Activated naive CD4-positive, alpha-beta T cell treated with anti-CD3 and anti-CD28 coated beads, Interleukin-2, amount 10 ng/mL, durations not matched to agents 7 days and 5 days (primary cell): ENCODE data around the gene TTF1.
"Not testable (repeated sequence)": the region's sequence is repeated elsewhere in the genome, so short reads cannot be mapped to it uniquely, and the experiment has no call there.

Source experiments
- CTCF ChIA-PET: fragments of 350-600 bp; sonication (Branson Sonifier 250); formaldehyde crosslinking; loops from one replicate; lab custom pipeline; 2021; ENCODE audit warnings: antibody characterized with exemption; lab: Charles Lee
- DNase-seq: peaks from one replicate; pipeline ENCODE4 v3.0.0-alpha.2; 2020
- H3K27ac Mint-ChIP-seq: one replicate; pipeline ENCODE4 v1.8.0; 2021; ENCODE audit warnings: mild to moderate bottlenecking, moderate library complexity, mixed read lengths
- H3K27me3 Mint-ChIP-seq: one replicate; pipeline ENCODE4 v1.8.0; 2021; ENCODE audit warnings: mild to moderate bottlenecking, mixed read lengths
- H3K36me3 Mint-ChIP-seq: one replicate; pipeline ENCODE4 v1.8.0; 2021; ENCODE audit warnings: mixed read lengths
- H3K4me1 Mint-ChIP-seq: one replicate; pipeline ENCODE4 v1.8.0; 2021; ENCODE audit warnings: mixed read lengths
- H3K4me3 Mint-ChIP-seq: one replicate; pipeline ENCODE4 v1.8.0; 2021; ENCODE audit warnings: mild to moderate bottlenecking, moderate library complexity, mixed read lengths
- H3K9me3 Mint-ChIP-seq: one replicate; pipeline ENCODE4 v1.8.0; 2021; ENCODE audit warnings: mixed read lengths

Gene TTF1

DNA sequence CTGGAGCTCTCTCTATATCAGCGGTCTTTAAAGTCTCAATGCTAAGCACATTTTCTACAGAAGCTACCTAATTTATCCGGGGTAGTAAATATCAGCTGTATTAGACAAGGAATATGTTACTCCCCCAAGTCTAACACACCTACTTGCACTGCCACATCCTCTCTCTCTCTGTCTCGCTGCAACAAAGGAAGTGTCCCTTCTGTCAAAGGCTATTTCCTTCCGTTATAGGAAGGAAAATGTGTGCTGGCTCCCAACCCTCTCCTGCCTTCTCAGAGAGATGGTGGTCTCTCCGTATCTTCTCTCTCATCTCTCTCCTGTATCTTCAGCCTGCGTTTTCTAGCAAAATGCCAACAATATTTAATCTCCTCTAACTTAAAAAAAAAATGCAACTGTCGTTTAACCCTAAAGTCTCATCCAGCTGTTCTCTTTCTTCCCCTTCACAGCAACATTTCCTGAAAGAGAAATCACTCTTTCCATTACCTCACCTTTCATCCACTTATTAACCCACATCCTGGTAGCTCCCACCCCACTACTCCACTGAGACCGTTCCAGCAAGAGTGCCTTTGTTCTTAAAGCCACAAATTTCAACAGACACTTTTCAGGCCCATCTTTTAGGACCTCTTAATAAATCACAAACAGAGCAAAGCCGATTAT lies 2.3 kb downstream of the TTF1 start:
- CTCF ChIA-PET: no interaction called here
- H3K9me3 Mint-ChIP-seq: no peaks in the 10 kb centered on the region
- peaks cover 43% of the 10 kb centered on the region for H3K36me3 Mint-ChIP-seq
- H3K4me1 Mint-ChIP-seq: peaks cover 49% of the 10 kb centered on the region
- H3K4me3 Mint-ChIP-seq: peak overlapping the region; percentile 90
- H3K27ac Mint-ChIP-seq: peak overlapping the region; percentile 92
- peak; percentile 50 for DNase-seq
- peaks cover 21% of the 10 kb centered on the region for H3K27me3 Mint-ChIP-seq

DNA sequence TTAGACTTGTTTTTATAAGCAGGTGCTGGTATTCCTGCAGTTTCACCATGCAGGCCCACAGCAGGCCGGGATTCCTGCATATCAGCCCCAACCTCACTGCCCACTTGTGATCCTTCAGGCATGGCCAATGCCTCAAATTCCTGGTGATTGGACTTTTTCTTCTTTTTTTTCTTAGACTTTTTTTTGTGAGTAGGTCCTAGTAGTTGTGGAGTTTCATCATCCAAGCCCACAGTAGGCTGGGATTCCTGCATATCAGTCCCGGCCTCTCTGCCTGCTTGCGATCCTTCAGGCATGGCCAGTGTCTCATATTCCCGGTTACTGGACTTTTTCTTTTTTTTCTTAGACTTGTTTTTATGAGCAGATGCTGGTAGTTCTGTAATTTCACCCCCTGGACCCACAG lies 4.8 kb downstream of the TTF1 start:
- no peak overlapping the region for H3K27ac Mint-ChIP-seq
- H3K27me3 Mint-ChIP-seq: peaks cover 2% of the 10 kb centered on the region
- peaks cover 58% of the 10 kb centered on the region for H3K36me3 Mint-ChIP-seq
- peaks cover 42% of the 10 kb centered on the region for H3K4me1 Mint-ChIP-seq
- no peak overlapping the region for H3K4me3 Mint-ChIP-seq
- H3K9me3 Mint-ChIP-seq: no peaks in the 10 kb centered on the region
- CTCF ChIA-PET: no interaction called here
- DNase-seq: no peak

DNA sequence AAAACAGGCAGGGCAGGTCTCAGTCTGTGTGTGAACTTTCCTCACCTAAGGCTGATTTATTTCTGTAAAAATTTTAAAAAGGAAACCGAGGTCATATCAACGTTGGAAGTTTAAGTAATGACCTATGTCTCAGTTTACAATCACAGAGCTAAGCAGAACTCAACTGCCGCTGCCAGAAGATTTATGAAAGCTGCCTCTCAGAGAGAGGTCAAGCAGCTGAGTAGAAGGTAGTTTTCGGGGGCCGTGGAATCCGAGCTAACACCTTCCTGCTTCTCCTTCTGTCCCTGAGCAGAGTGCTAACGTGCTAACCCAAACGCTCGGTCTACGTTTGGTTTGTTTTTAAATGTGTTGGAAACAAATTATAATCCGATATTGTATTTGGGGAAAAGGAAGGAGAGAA lies 11.1 kb downstream of the TTF1 start:
- H3K36me3 Mint-ChIP-seq: peaks cover 59% of the 10 kb centered on the region
- CTCF ChIA-PET: interaction anchor here (1.1 kb wide), 1 partner anchor 12 kb away, joined by 7 read pairs; no protein-coding TSS in a partner anchor

DNA sequence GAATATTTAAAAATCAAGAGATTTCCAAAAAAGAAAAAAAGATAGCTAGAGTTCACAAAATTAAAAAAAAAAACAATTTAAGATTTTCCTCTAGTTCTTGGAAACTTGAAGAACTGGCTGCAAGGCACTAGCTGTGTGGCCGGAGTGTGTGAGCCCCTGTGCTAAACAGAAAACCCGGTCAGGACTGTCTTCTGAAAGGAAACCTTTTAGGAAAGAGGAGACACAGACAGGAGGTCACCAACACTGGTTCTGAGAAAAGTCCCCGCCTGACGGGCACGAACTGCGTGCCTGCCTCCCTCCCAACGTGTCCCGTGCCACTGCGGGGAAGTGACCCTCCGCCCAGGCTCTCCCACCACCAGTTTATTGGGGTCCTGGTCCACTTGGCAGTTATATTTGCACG lies 15.2 kb downstream of the TTF1 start:
- CTCF ChIA-PET: interaction anchor here (0.6 kb wide), 1 partner anchor 1394 kb away, joined by 3 read pairs; no protein-coding TSS in a partner anchor

More for the DNA sequence above, 11.1 kb downstream of the TTF1 start:
- no peak for DNase-seq
- Mint-ChIP-seq H3K27me3 (no peaks in the 10 kb centered on the region), H3K4me3 (no peak overlapping the region), H3K4me1 (no peaks in the 10 kb centered on the region), H3K27ac (no peak overlapping the region), H3K9me3 (no peaks in the 10 kb centered on the region)

DNA sequence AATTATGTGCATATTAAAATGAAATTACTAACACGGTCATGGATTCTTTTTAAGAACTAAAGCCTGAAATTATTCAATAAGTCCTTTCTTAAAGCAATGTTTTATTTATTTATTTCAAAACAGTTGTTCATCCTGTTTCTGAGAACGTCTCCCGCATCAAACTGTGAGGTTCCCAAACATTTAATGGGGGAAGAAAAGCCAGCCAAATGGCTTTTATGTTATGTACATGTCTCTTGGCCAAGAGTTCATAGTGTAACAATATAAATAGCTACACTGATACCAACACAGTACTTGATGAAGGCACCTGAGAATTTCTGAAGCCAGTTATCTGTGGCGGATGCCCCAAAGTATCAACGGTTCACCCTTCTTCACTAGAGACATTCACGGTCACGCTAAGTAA lies 15.7 kb downstream of the TTF1 start:
- no peaks in the 10 kb centered on the region for H3K4me1 Mint-ChIP-seq
- no peak overlapping the region for H3K27ac Mint-ChIP-seq
- peaks cover 67% of the 10 kb centered on the region for H3K36me3 Mint-ChIP-seq
- DNase-seq: no peak
- no peaks in the 10 kb centered on the region for H3K27me3 Mint-ChIP-seq
- CTCF ChIA-PET: no interaction called here
- no peaks in the 10 kb centered on the region for H3K9me3 Mint-ChIP-seq
- no peak overlapping the region for H3K4me3 Mint-ChIP-seq

More for the DNA sequence above, 15.2 kb downstream of the TTF1 start:
- DNase-seq: no peak
- Mint-ChIP-seq H3K9me3 (no peaks in the 10 kb centered on the region), H3K27ac (peak overlapping the region; percentile 19), H3K4me3 (no peak overlapping the region), H3K4me1 (no peaks in the 10 kb centered on the region), H3K36me3 (peaks cover 68% of the 10 kb centered on the region), H3K27me3 (no peaks in the 10 kb centered on the region)

DNA sequence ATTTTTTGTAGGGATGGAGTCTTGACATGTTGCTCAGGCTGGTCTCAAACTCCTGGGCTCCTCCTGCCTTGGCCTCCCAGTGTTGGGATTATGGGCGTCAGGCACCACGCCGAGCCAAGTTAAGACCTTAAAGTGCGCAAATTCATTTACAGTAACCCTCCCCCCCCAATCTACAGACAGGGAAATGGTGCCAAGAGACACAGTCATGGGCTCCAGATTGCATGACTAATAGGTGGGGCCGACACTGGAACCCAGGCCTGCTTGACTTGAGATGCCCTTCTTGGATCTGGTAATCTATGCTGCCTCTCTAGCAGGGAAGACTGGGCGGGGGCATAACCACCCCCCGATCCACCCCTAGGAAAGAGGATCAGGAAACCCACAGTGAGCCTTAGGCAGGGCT lies 19.5 kb downstream of the TTF1 start:
- peaks cover 23% of the 10 kb centered on the region for H3K4me1 Mint-ChIP-seq

DNA sequence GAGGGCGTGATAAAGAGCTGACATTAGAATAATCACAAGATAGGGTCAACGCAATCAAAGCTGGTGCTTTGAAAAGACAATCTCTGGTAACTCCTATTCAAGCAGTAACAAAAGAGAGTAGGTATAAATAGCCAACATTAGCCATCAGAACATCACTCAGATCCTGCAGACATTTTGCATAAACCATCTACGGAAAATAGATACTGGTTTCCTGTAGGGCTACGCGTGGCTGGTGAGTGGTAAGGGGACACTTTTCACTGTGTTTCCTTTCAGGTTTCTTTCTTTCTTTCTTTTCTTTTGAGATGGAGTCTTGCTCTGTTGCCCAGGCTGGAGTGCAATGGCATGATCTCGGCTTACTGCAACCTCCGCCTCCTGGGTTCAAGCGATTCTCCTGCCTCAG lies 22.3 kb downstream of the TTF1 start:
- Mint-ChIP-seq H3K27me3 (no peaks in the 10 kb centered on the region), H3K4me3 (no peak overlapping the region), H3K27ac (peak overlapping the region; percentile 14), H3K4me1 (peaks cover 31% of the 10 kb centered on the region), H3K36me3 (peaks cover 68% of the 10 kb centered on the region), H3K9me3 (no peaks in the 10 kb centered on the region)
- no peak for DNase-seq
- CTCF ChIA-PET: interaction anchor here (1.0 to 1.4 kb wide), 2 partner anchors 12 to 68 kb away, joined by 3 to 7 read pairs; no protein-coding TSS in a partner anchor

More for the DNA sequence above, 19.5 kb downstream of the TTF1 start:
- Mint-ChIP-seq H3K27me3 (no peaks in the 10 kb centered on the region), H3K27ac (no peak overlapping the region), H3K9me3 (no peaks in the 10 kb centered on the region), H3K4me3 (no peak overlapping the region), H3K36me3 (peaks cover 78% of the 10 kb centered on the region)
- CTCF ChIA-PET: no interaction called here
- DNase-seq: no peak

DNA sequence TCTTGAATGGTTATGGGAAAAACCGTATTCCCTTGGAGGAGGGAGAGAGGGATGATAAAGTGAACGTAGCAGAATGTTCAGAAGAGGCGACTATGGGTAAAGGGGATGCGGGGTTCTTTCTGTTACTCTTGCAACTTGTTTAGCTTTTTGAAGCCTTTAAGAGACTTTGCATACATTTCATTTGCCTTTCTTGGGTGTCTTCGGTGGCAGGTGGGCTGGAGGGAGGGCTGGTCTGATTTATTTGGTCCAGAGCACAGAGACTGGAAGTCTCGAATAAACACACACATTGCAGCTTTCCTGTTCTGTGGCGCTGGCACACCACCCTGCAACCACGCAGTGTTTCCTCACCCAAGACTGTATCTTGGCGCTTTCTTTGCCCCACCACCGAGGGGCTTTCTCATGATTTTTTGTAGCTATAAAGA lies 23.2 kb downstream of the TTF1 start:
- Mint-ChIP-seq H3K4me3 (no peak overlapping the region), H3K4me1 (peaks cover 31% of the 10 kb centered on the region), H3K27ac (no peak overlapping the region), H3K27me3 (no peaks in the 10 kb centered on the region), H3K36me3 (peaks cover 62% of the 10 kb centered on the region), H3K9me3 (no peaks in the 10 kb centered on the region)
- no peak for DNase-seq
- CTCF ChIA-PET: interaction anchor here (1.4 kb wide), 1 partner anchor 12 kb away, joined by 7 read pairs; no protein-coding TSS in a partner anchor

DNA sequence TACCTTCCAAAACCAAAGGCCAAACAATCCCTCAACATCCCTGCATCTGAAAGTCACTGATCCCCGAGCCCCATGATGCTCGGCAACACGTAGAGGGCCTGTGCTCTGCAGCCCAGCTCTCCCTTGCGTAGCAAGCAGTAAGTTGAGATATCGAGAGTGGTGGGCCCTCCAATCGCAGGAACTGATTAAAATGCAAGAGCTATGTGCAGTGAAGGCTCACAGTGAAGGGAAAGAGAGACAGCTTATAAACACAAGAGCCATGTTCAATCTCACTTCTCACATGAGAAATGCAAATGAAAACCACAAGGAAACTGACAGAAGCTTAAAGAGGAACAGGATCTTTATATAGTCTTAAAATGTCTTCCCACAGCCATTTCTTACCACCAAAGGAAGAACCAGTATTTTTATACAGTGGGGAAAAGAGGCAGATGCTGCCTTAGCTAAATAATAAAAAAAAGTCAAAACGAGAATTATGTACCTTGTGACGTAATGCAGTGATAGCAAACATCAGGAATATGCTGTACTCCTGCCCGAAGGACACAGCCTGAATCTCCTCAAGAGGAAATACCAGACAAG lies 24.6 kb downstream of the TTF1 start:
- Mint-ChIP-seq H3K36me3 (peaks cover 50% of the 10 kb centered on the region), H3K4me3 (no peak overlapping the region), H3K27ac (peak overlapping the region; percentile 63), H3K27me3 (no peaks in the 10 kb centered on the region), H3K4me1 (peaks cover 31% of the 10 kb centered on the region), H3K9me3 (no peaks in the 10 kb centered on the region)
- no peak for DNase-seq
- CTCF ChIA-PET: interaction anchor here (0.7 kb wide), 1 partner anchor 39 kb away, joined by 3 read pairs; no protein-coding TSS in a partner anchor

DNA sequence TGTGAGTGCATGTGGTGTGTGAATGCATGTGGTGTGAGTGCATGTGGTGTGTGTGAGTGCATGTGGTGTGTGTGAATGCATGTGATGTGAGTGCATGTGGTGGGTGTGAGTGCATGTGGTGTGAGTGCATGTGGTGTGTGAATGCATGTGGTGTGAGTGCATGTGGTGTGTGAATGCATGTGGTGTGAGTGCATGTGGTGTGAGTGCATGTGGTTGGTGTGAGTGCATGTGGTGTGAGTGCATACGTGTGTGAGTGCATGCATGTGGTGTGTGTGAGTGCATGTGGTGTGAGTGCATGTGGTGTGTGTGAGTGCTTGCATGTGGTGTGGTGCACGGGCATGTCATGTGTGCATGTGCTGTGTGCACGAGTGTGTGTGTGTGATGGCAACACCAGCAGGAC lies 28.2 kb downstream of the TTF1 start:
- Mint-ChIP-seq H3K4me1 (peaks cover 28% of the 10 kb centered on the region), H3K36me3 (peaks cover 27% of the 10 kb centered on the region)
- H3K27me3 Mint-ChIP-seq, H3K9me3 Mint-ChIP-seq, H3K4me3 Mint-ChIP-seq, DNase-seq, H3K27ac Mint-ChIP-seq, CTCF ChIA-PET: not testable (repeated sequence)

DNA sequence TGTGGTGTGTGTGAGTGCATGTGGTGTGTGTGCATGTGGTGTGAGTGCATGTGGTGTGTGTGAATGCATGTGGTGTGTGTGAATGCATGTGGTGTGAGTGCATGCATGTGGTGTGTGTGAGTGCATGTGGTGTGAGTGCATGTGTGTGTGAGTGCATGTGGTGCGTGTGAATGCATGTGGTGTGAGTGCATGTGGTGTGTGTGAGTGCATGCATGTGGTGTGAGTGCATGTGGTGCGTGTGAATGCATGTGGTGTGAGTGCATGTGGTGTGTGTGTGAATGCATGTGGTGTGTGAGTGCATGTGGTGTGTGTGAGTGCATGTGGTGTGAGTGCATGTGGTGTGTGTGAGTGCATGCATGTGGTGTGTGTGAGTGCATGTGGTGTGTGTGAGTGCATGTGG lies 28.9 kb downstream of the TTF1 start:
- H3K4me3 Mint-ChIP-seq, H3K9me3 Mint-ChIP-seq, DNase-seq, H3K27me3 Mint-ChIP-seq, H3K27ac Mint-ChIP-seq, CTCF ChIA-PET: not testable (repeated sequence)
- H3K4me1 Mint-ChIP-seq: peaks cover 29% of the 10 kb centered on the region
- peaks cover 26% of the 10 kb centered on the region for H3K36me3 Mint-ChIP-seq

DNA sequence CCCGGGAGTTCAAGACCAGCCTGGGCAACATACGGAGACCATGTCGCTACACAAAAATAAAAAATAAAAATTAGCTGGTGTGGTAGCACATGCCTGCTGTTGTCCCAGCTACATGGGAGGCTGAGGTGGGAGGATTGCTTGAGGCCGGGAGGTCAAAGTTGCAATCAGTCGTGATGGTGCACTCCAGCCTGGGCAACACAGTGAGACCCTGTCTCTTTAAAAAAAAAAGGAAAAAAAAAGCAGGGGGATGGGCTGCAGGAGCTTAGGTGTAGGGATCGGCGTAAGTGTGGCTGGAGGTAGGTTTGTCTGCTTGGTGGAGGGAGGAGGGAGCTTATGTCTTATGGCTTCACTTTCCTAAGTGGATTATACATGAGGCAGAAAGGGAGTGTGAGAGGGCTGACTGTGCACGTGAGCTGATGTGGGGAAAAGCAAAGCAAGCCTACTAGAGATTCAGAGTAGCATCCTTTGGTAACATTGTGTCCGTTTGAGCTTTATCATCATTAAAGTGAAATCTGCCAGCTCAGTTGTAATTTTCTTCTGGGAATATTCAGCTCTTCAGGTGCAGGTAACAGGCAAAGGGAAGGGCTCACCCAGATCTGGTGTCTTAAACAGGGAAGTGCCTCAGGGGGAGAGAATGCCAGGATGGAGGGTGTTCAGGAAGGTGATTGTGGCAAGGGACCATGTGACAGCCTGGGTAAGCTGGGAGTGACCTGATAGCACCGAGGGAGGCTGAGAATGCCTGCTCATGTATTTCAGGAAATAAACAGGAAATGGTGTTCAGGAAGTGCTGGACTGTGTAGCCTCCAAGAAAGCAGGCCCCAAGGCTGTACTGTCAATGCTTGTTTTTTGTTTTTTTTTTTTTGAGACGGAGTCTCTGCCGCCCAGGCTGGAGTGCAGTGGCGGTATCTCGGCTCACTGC lies 34.2 kb downstream of the TTF1 start:
- peaks cover 28% of the 10 kb centered on the region for H3K4me1 Mint-ChIP-seq
- DNase-seq: no peak
- no peaks in the 10 kb centered on the region for H3K27me3 Mint-ChIP-seq
- H3K4me3 Mint-ChIP-seq: no peak overlapping the region
- CTCF ChIA-PET: no interaction called here
- peak overlapping the region; percentile 78 for H3K27ac Mint-ChIP-seq
- peaks cover 15% of the 10 kb centered on the region for H3K36me3 Mint-ChIP-seq
- no peaks in the 10 kb centered on the region for H3K9me3 Mint-ChIP-seq

DNA sequence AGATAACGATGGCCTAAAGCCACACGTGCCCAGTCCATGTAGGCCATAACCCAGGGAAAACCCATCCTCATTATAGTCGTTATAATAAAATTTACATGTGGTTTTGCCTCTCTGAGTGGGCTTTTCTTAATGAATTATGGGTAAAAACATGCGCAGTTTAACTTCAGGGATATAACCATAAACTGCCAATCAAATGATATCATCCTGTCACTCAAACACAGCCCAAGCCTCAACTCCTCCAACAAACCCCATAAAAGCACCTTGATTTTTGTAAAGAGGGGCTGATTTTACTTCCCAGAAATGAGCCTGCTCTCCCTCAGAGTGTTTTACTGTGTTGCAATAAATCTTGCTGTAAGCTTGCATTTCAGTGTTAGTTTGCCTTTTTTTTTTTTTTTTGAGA lies 36.0 kb downstream of the TTF1 start:
- CTCF ChIA-PET: no interaction called here
- DNase-seq: no peak
- no peaks in the 10 kb centered on the region for H3K9me3 Mint-ChIP-seq
- peaks cover 15% of the 10 kb centered on the region for H3K36me3 Mint-ChIP-seq
- no peaks in the 10 kb centered on the region for H3K27me3 Mint-ChIP-seq
- peaks cover 27% of the 10 kb centered on the region for H3K4me1 Mint-ChIP-seq
- no peak overlapping the region for H3K4me3 Mint-ChIP-seq
- H3K27ac Mint-ChIP-seq: no peak overlapping the region

DNA sequence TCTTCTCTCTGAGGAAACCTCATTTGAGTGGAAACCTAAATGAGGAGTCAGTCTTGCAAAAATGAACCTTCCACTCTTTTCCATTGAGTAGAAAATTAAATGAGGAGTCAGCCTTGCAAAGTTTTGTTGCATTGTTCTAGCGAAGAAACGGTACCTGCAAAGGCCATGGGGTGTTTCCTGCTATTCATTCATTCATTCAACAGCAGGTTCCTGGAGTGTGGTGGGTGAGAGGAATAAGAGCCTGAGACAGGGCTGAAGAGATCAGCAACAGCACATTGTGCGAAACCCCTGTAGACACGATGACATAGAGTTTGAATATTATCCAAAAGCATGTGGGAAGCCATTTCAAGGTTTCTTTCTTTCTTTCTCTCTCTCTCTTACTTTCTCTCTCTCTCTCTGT lies 37.2 kb downstream of the TTF1 start:
- Mint-ChIP-seq H3K9me3 (no peaks in the 10 kb centered on the region), H3K36me3 (peaks cover 10% of the 10 kb centered on the region), H3K27ac (no peak overlapping the region), H3K4me3 (no peak overlapping the region), H3K27me3 (no peaks in the 10 kb centered on the region), H3K4me1 (peaks cover 20% of the 10 kb centered on the region)
- DNase-seq: no peak
- CTCF ChIA-PET: no interaction called here
